Measurements from ENCODE around the gene MPP7.

- TF ChIP-seq, protein P1, sequence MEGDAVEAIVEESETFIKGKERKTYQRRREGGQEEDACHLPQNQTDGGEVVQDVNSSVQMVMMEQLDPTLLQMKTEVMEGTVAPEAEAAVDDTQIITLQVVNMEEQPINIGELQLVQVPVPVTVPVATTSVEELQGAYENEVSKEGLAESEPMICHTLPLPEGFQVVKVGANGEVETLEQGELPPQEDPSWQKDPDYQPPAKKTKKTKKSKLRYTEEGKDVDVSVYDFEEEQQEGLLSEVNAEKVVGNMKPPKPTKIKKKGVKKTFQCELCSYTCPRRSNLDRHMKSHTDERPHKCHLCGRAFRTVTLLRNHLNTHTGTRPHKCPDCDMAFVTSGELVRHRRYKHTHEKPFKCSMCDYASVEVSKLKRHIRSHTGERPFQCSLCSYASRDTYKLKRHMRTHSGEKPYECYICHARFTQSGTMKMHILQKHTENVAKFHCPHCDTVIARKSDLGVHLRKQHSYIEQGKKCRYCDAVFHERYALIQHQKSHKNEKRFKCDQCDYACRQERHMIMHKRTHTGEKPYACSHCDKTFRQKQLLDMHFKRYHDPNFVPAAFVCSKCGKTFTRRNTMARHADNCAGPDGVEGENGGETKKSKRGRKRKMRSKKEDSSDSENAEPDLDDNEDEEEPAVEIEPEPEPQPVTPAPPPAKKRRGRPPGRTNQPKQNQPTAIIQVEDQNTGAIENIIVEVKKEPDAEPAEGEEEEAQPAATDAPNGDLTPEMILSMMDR (IDR thresholded peaks at IDR 0.05), result no peak
- no peak for TF ChIP-seq EP300 (IDR thresholded peaks at IDR 0.05; ENCODE audit: low read depth)
Measured at GRCh38 chr10:28296023-28296422, 6.8 kb downstream of the MPP7 start.

Data from transverse colon (tissue), 3 donors.